ENCODE measurements around the gene TIMP1.

- no peak for TF ChIP-seq CTCF (IDR thresholded peaks at IDR 0.05; ENCODE audit: poor library complexity, severe bottlenecking)
- TF ChIP-seq EZH2 (IDR thresholded peaks at IDR 0.05; ENCODE audit: borderline replicate concordance, insufficient read depth, low read length, poor library complexity, severe bottlenecking), result no peak
- no peak for TF ChIP-seq RAD21 (conservative IDR thresholded peaks at IDR 0.05)
- TF ChIP-seq SMC3 (conservative IDR thresholded peaks at IDR 0.05; ENCODE audit: poor library complexity), result no peak
- TF ChIP-seq EP300 (conservative IDR thresholded peaks at IDR 0.05; ENCODE audit: poor library complexity, severe bottlenecking), result no peak
- no peak for TF ChIP-seq POLR2AphosphoS5 (IDR thresholded peaks at IDR 0.05)
- TF ChIP-seq REST (IDR thresholded peaks at IDR 0.05; ENCODE audit: borderline replicate concordance), result no peak
- TF ChIP-seq TAF1 (IDR thresholded peaks at IDR 0.05; ENCODE audit: low read depth), result no peak
- no peak for TF ChIP-seq MXI1 (conservative IDR thresholded peaks at IDR 0.05; ENCODE audit: poor library complexity, severe bottlenecking)
Measured at GRCh38 chrX:47574547-47575301, 7.5 kb upstream of the TIMP1 start.
